Measurements from ENCODE around the gene KATNB1. TPM values are rescaled to one million over a fixed set of nuclear protein-coding genes. Genes with fewer than 3 reads are reported as not detected.

KATNB1 gene
- polyA plus RNA-seq, 3 donors: 16.9 to 35.6 (median 17.7) TPM

DNA sequence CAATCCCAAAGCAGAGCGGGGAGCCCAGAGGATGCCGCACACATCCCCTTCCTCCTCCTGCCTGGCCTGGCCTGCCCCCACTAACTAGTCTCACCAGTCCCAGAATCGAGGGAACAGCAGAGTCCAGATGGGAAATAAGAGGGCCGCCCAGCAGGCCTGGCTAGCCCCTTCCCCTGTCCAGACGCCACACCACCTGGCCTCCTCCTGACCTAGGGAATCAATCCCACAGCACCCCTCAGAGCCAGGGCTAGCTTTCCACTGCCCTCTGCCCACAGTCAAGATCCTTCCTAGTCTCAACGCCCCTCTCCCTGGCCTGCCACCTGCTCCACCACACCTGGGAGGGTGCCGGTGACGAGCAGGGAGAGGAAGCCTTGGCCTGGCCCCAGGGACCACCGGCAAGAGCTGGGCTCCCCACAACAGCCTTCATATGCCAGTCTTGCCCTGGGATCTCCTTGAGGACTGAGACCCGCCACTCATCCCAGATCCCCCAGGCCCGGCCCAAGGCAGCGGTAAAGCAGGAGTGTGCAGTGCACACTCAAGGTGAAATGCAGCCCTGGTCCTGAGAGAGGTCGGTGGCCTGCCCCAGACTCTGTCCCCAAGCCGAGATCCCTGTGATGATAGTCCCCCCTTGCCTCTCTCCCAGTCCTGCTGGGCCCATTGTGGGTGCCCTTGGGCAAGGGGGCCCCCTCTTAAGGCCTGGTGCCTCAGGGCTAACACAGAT, 27.9 kb downstream of the KATNB1 start:
- H3K27ac ChIP-seq (ENCODE audit: low read depth in 1 of 2, low read length in 2 of 2): no peak overlapping the region
- no peaks in the 10 kb centered on the region for H3K27me3 ChIP-seq (ENCODE audit: control insufficient read depth in 2 of 2, insufficient read depth in 2 of 2, low read length in 2 of 2)
- H3K9me3 ChIP-seq (replicated peaks in 1 of 2; ENCODE audit: control insufficient read depth in 1 of 2, insufficient read depth in 1 of 2, low read length in 2 of 2): no peaks in the 10 kb centered on the region
- H3K36me3 Mint-ChIP-seq: peaks cover 0 to 4% of the 10 kb centered on the region in 2 donors
- DNase-seq: no peak
- no peak overlapping the region for H3K4me3 ChIP-seq (replicated peaks in 1 of 3; ENCODE audit: low read depth in 2 of 3, low read length in 3 of 3)
- no peaks in the 10 kb centered on the region for H4K20me1 ChIP-seq (ENCODE audit: insufficient read depth, low read length)
- peaks cover 0 to 6% (median 2%) of the 10 kb centered on the region in 3 donors for H3K27me3 Mint-ChIP-seq (ENCODE audit: low read depth in 3 of 3)
- no peak overlapping the region for H3K4me2 ChIP-seq (replicated peaks; ENCODE audit: extremely low read depth, low read length, poor library complexity, severe bottlenecking)
- H3K4me1 ChIP-seq (ENCODE audit: control insufficient read depth in 1 of 2, insufficient read depth in 2 of 2, low read length in 2 of 2): no peaks in the 10 kb centered on the region
- H3K9ac ChIP-seq (ENCODE audit: insufficient read depth, low read length, poor library complexity, severe bottlenecking): no peak overlapping the region
- H3K36me3 ChIP-seq (replicated peaks in 1 of 2; ENCODE audit: control insufficient read depth in 1 of 2, insufficient read depth in 2 of 2, low read length in 2 of 2): no peaks in the 10 kb centered on the region
- WGBS (ENCODE audit: insufficient coverage): 90% methylated on average over 13 of the region's 14 CpGs
- no peak overlapping the region for H3K4me3 Mint-ChIP-seq
- H3K9me3 Mint-ChIP-seq: peaks cover 0 to 6% (median 0%) of the 10 kb centered on the region in 7 donors
- H3K79me2 ChIP-seq (ENCODE audit: insufficient read depth, low read length): no peaks in the 10 kb centered on the region
- H2AFZ ChIP-seq (ENCODE audit: insufficient read depth, low read depth, low read length, poor library complexity, severe bottlenecking): no peak overlapping the region
- peak overlapping the region in 2 of 7 donors; percentile 22 to 30 for H3K27ac Mint-ChIP-seq
- intact Hi-C loops (cut with micrococcal nuclease): no loop called here
- TF ChIP-seq CTCF (IDR thresholded peaks at IDR 0.05): no peak
- peaks cover 3% of the 10 kb centered on the region for H3K4me1 Mint-ChIP-seq

DNA sequence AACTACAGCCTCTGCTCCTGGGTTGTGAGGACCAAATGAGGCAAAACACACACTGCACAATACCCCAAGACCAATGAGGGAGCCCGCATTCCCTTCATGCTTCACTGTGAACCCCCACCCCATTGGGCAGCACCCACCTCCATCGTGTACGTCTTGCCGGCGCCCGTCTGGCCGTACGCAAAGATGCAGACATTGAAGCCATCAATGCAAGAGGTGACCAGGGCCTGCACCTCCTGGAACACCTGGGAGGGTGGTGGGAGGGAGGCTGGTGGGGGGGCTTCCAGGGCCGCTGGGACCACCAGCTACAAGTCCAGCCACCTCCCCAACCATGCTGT, 28.4 kb downstream of the KATNB1 start:
- TF ChIP-seq CTCF (IDR thresholded peaks at IDR 0.05): no peak
- peak overlapping the region in 1 of 7 donors; percentile 22 for H3K27ac Mint-ChIP-seq
- H3K36me3 Mint-ChIP-seq: no peaks in the 10 kb centered on the region
- no peak for DNase-seq
- no CpG with 5 or more reads among the region's 9 CpGs for WGBS (ENCODE audit: insufficient coverage)
- Histone ChIP-seq H3K36me3 (replicated peaks in 1 of 2; ENCODE audit: control insufficient read depth in 1 of 2, insufficient read depth in 2 of 2, low read length in 2 of 2) (no peaks in the 10 kb centered on the region), H3K4me2 (replicated peaks; ENCODE audit: extremely low read depth, low read length, poor library complexity, severe bottlenecking) (no peak overlapping the region), H4K20me1 (ENCODE audit: insufficient read depth, low read length) (no peaks in the 10 kb centered on the region), H3K4me1 (ENCODE audit: control insufficient read depth in 1 of 2, insufficient read depth in 2 of 2, low read length in 2 of 2) (no peaks in the 10 kb centered on the region), H3K9ac (ENCODE audit: insufficient read depth, low read length, poor library complexity, severe bottlenecking) (no peak overlapping the region), H3K27ac (ENCODE audit: low read depth in 1 of 2, low read length in 2 of 2) (no peak overlapping the region), H3K27me3 (ENCODE audit: control insufficient read depth in 2 of 2, insufficient read depth in 2 of 2, low read length in 2 of 2) (no peaks in the 10 kb centered on the region), H3K4me3 (replicated peaks in 1 of 3; ENCODE audit: low read depth in 2 of 3, low read length in 3 of 3) (no peak overlapping the region), H3K79me2 (ENCODE audit: insufficient read depth, low read length) (no peaks in the 10 kb centered on the region), H2AFZ (ENCODE audit: insufficient read depth, low read depth, low read length, poor library complexity, severe bottlenecking) (no peak overlapping the region), H3K9me3 (replicated peaks in 1 of 2; ENCODE audit: control insufficient read depth in 1 of 2, insufficient read depth in 1 of 2, low read length in 2 of 2) (no peaks in the 10 kb centered on the region)
- peaks cover 0 to 6% (median 0%) of the 10 kb centered on the region in 7 donors for H3K9me3 Mint-ChIP-seq
- peaks cover 0 to 6% (median 2%) of the 10 kb centered on the region in 3 donors for H3K27me3 Mint-ChIP-seq (ENCODE audit: low read depth in 3 of 3)
- intact Hi-C loops (cut with micrococcal nuclease): no loop called here
- no peak overlapping the region for H3K4me3 Mint-ChIP-seq
- H3K4me1 Mint-ChIP-seq: peaks cover 3% of the 10 kb centered on the region

All from CD14-positive monocyte (primary cell).